ENCODE measurements around the gene EPB41L5. TPM values are rescaled to one million over a fixed set of nuclear protein-coding genes. Genes with fewer than 3 reads are reported as not detected.
A peak's percentile ranks its signal among the peaks of the same experiment; 100 is the strongest.

Gene EPB41L5
- total and polyA plus RNA-seq, 12 donors = 3.8 to 18.8 (median 13.1) TPM

DNA sequence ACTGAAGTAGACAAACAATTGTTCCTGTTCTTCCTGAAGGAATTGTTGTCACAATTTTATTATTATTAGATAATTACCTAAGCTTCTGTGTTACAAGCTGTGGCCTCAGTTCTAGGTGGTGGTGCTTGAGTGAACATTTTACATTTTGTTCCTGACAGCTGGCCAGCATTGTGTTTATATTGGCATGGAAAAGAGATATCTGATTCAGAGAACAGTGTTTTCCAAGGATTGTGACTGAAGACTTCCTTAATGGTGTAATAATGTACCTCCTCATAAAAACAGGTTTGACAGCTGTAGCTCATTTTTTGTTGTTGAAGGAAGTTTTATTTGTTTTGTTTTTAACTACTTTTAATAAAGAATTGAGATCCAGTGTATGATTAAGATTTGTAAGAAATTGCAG is 95.2 kb downstream of the EPB41L5 start:
- H3K9me3 ChIP-seq = no peaks in the 10 kb centered on the region
- peak in 1 of 2 donors; percentile 65 for DNase-seq
- no peak overlapping the region for H3K27ac ChIP-seq
- ATAC-seq = peak; percentile 43 to 97 (median 88)
- H3K4me1 ChIP-seq = peaks cover 0 to 37% (median 21%) of the 10 kb centered on the region in 9 donors
- no peak overlapping the region for H3K4me3 ChIP-seq
- H3K27me3 ChIP-seq = peaks cover 0 to 4% (median 0%) of the 10 kb centered on the region in 7 donors
- intact Hi-C loops (cut with DNase I) = loop anchor here in 3 of 10 donors (2.0 to 10.0 kb wide), 4 partner anchors 67 to 567 kb away; no protein-coding TSS in a partner anchor
- no peak for TF ChIP-seq CTCF (IDR thresholded peaks at IDR 0.05)
- peaks cover 0 to 26% (median 0%) of the 10 kb centered on the region in 9 donors for H3K36me3 ChIP-seq

DNA sequence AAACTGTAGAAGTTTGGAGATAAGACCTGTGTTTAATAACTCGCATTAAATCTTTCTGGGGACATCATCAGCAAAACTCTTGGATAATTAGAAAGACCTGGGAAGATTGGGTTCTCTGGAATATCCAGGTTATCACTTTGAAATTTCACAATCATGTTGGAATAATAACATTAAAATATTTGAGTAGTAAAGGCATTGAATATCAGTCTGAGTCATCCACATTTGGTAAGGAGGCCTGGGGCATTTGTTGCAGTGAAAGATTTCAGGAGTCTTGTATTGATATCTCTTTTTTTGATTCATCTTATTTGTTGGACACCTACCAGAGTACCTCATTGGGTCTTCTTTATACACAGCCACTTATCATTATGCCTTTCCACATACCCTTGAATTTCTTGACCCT is 95.9 kb downstream of the EPB41L5 start:
- Histone ChIP-seq H3K4me1 (peaks cover 0 to 37% (median 21%) of the 10 kb centered on the region in 9 donors), H3K27me3 (peaks cover 0 to 4% (median 0%) of the 10 kb centered on the region in 7 donors), H3K27ac (no peak overlapping the region), H3K9me3 (no peaks in the 10 kb centered on the region), H3K4me3 (no peak overlapping the region), H3K36me3 (peaks cover 0 to 24% (median 0%) of the 10 kb centered on the region in 9 donors)
- ATAC-seq (no peak), DNase-seq (no peak)
- no peak for TF ChIP-seq CTCF (IDR thresholded peaks at IDR 0.05)
- intact Hi-C loops (cut with DNase I) = loop anchor here in 3 of 10 donors (2.0 to 10.0 kb wide), 4 partner anchors 66 to 566 kb away; no protein-coding TSS in a partner anchor
- 92 to 97% methylated on average over 1 of the region's 1 CpG for WGBS, 2 donors

GRCh38 chr2:120109186-120110061 is 96.5 kb downstream of the EPB41L5 start:
- intact Hi-C loops (cut with DNase I) = loop anchor here in 6 of 10 donors (2.0 to 10.0 kb wide), 7 partner anchors 58 to 575 kb away; no protein-coding TSS in a partner anchor
- Histone ChIP-seq H3K9me3 (no peaks in the 10 kb centered on the region), H3K36me3 (peaks cover 0 to 18% (median 0%) of the 10 kb centered on the region in 9 donors), H3K4me1 (peaks cover 0 to 37% (median 21%) of the 10 kb centered on the region in 9 donors), H3K27me3 (peaks cover 0 to 4% (median 0%) of the 10 kb centered on the region in 7 donors), H3K4me3 (no peak overlapping the region), H3K27ac (peak overlapping the region in 1 of 10 donors; percentile 46)
- ATAC-seq (peak in 7 of 8 donors; percentile 15 to 64 (median 51)), DNase-seq (peak in 1 of 2 donors; percentile 6)
- 71 to 79% methylated on average over 3 of the region's 3 CpGs for WGBS, 2 donors
- peak in 8 of 9 donors; percentile 23 to 65 (median 52) for TF ChIP-seq CTCF (IDR thresholded peaks at IDR 0.05)

DNA sequence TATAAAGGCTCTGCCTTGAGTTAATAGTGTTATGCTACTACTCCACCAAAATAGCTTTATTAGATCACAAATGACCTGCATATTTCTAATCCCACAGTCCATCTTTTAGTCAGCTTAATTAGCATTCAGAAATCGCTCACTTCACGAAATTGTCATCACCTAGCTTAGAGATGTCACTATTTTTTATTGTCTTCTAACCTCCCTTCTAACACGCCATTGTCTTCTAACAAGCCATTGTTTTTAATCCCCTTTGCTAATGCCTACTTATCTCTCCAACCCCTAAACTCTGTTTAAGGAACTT is 97.1 kb downstream of the EPB41L5 start:
- Histone ChIP-seq H3K4me1 (peaks cover 0 to 37% (median 21%) of the 10 kb centered on the region in 9 donors), H3K27ac (no peak overlapping the region), H3K4me3 (no peak overlapping the region), H3K9me3 (no peaks in the 10 kb centered on the region), H3K36me3 (peaks cover 0 to 12% (median 0%) of the 10 kb centered on the region in 9 donors), H3K27me3 (peaks cover 0 to 4% (median 0%) of the 10 kb centered on the region in 7 donors)
- ATAC-seq (no peak), DNase-seq (no peak)
- 96 to 97% methylated on average over 3 of the region's 3 CpGs for WGBS, 2 donors
- intact Hi-C loops (cut with DNase I) = loop anchor here in 4 of 10 donors (2.0 to 10.0 kb wide), 5 partner anchors 57 to 575 kb away; no protein-coding TSS in a partner anchor
- TF ChIP-seq CTCF (IDR thresholded peaks at IDR 0.05) = no peak

All from heart right ventricle (tissue), 16 donors.